Skin epidermis (tissue), 12 donors: Measurements from ENCODE around the gene MADD.

Experiments used
- H3K27ac ChIP-seq, 21 experiments: fragments of 200-600 bp; sonication (generic) in 11 of 21; one replicate each; pipeline ENCODE4 v1.5.0; 2020; ENCODE audit warnings: mild to moderate bottlenecking in 3 of 21, inconsistent platforms in 2 of 21, moderate library complexity in 2 of 21
- H3K4me3 ChIP-seq, 7 experiments: fragments of 200-600 bp; sonication (generic) in 2 of 7; one replicate each; pipeline ENCODE4 v1.5.0; 2020; ENCODE audit warnings: inconsistent platforms in 2 of 7, mild to moderate bottlenecking in 2 of 7, moderate library complexity in 1 of 7

MADD gene

DNA sequence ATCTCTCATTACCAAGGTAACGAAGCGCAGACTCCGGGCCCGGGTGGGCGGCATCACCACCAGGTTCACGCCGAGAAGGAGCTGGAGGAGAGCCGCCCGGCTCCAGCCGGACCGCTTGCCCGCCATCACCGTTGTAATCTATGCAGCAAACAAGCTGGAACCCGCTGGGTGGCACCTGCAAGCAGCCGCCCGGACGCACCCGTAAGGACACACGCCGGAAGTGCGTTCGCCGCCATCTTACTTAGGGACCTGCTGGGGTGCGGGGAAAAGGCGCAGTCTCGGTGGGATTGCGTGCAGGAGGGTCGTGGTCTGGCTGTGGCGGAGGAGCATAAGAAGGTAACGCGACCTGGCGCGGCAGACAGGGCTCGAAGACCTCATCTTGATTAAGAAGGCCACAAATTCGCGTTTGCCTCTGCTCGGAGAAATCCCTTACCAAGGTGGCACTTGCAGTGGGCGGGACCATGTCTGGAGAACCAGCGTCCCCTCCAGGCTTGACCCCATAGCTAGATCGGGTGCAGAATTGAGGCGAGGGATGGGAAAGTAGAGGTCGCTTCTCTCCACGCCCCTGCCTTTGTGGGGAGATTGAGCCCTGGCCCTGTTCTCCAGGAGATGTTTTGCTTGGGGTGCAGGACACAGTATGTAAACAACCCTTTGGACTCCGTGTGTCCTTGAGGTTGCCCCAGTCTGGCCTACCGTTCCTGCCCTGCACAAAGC, 21.1 kb upstream of the MADD start, which contains the start of gene ACP2:
TSS of gene ACP2 (minus strand) at position 151 of the 714 bp plus-strand sequence. CDS start at position 126, 25 bp downstream.
- peak within 1 kb of the TSS; percentile 60 to 98 (median 93) for H3K27ac ChIP-seq
- peak within 1 kb of the TSS; percentile 62 to 82 (median 68) for H3K4me3 ChIP-seq

DNA sequence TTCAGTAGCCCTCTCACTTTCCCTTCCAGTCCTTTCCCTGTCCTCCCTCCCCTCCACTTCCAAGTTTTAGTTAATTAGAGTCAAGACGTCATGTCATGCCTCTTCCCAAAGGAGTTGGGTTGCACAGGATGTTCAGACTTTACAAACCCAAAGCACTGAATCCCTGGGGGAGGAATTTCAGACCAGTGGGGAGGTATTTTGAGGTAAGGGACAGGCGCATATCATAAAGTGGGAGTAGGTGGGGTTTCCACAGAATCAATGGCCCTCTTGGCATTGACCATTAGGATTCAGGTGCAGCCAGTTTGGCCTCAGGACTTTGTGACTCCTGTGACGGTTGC, 20.6 kb upstream of the MADD start:
- peak overlapping the region in 20 of 21 experiments; percentile 75 to 98 (median 93) for H3K27ac ChIP-seq
- H3K4me3 ChIP-seq = peak overlapping the region; percentile 62 to 82 (median 68)

GRCh38 chr11:47251751-47252150, 18.2 kb upstream of the MADD start:
- no peak overlapping the region for H3K27ac ChIP-seq
- H3K4me3 ChIP-seq = no peak overlapping the region

DNA sequence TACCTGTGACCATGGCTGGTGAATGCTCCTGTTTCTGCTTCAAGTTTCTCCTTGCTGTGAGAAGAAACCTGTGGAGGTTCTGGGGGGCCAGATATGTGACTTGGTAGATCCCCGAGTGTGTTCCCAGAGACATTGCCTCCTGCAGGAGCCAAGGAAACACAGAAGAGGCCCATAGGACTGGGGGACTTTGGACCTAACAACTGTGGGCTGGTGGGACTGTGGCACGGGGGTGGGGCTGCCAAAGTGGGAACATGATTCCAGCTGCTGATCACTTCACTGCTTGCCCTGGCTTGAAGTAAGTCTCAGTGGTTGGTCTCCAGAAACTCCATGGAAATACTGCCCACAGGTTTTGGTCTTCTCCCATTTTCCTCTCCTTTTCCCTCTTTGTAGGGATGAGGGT, 16.3 kb upstream of the MADD start:
- H3K27ac ChIP-seq = peak overlapping the region in 19 of 21 experiments; percentile 10 to 80 (median 56)

DNA sequence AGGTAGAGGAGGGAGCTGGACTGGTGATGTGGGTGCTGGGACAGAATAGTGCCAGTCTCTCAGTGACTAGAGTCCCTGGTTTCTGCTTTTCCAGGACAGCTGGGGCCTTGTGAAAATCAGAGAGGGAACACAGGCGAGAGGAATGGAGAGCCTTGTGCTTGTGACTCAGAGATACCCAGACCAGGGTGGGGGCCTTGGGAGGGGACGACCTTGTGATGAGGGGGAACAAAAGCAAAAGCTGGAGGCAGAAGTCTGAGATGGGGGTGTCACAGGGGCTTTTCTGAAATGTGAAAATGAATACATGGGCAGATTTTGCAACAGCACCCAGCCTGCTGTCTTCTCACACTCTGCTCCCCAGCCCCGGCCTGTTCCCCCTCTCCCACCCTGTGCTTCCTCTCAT, 15.5 kb upstream of the MADD start:
- peak overlapping the region in 19 of 21 experiments; percentile 10 to 80 (median 56) for H3K27ac ChIP-seq

More for the DNA sequence above, 16.3 kb upstream of the MADD start:
- H3K4me3 ChIP-seq = no peak overlapping the region

DNA sequence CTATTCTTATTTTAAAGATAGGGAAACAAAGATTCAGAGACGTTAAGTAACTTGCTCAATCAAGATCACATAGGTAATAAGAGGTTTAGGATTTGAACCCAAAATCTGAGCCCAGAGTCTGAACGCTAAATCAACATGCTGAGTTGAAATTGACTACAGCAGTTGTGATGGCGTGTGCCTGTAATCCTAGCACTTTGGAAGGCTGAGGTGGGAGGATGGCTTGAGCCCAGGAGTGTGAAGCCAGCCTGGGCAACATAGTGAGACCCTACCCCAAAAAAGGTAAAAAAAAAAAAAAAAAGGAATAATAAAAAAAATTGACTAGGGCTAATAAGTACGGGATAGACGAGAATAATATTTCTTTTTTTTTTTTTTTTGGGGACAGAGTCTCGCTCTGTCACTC, 13.6 kb upstream of the MADD start:
- peak overlapping the region in 1 of 21 experiments; percentile 38 for H3K27ac ChIP-seq
- H3K4me3 ChIP-seq = no peak overlapping the region

More for the DNA sequence above, 15.5 kb upstream of the MADD start:
- no peak overlapping the region for H3K4me3 ChIP-seq

GRCh38 chr11:47257177-47257516, 12.8 kb upstream of the MADD start:
- peak overlapping the region in 17 of 21 experiments; percentile 23 to 80 (median 72) for H3K27ac ChIP-seq
- H3K4me3 ChIP-seq = peak overlapping the region in 2 of 7 experiments; percentile 11 to 15

DNA sequence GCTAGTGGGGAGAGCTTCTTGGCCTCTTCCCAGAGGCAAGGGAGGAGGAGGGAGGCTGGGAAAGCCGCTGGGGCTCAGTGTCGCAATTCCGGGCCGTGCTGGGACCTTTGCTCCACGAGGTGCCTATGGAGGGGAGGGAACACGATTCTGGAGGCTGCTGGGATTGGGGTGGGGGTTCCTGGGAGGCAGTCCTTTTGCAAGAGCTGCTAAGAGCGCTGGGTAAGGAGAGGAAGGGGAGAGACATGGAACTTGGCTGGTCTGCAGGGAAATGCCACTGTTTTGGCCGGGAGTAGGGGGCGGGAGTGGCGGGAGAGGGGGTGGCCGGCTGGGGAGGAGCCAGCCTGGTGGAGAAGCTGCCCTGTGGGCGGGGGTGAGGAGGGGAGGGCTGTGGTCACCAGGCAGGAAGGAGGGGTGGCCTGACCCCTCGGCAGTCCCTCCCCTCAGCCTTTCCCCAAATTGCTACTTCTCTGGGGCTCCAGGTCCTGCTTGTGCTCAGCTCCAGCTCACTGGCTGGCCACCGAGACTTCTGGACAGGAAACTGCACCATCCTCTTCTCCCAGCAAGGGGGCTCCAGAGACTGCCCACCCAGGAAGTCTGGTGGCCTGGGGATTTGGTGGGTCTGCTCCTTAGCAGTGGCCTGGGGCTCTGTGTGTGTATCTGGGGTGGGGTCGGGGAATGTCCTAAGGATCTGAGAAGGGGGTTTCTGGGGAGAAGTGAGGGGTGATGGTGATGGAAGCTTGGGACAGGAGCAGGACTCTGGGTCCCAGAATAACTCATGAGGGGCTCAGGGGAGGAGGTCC, 12.2 kb upstream of the MADD start, which contains the start of gene NR1H3:
TSS of gene NR1H3 (plus strand) at position 480 of the 800 bp plus-strand sequence. CDS start 1,221 bp downstream, outside the sequence.
- Histone ChIP-seq H3K27ac (peak within 1 kb of the TSS in 20 of 21 experiments; percentile 23 to 80 (median 70)), H3K4me3 (peak within 1 kb of the TSS in 6 of 7 experiments; percentile 5 to 18 (median 12))

DNA sequence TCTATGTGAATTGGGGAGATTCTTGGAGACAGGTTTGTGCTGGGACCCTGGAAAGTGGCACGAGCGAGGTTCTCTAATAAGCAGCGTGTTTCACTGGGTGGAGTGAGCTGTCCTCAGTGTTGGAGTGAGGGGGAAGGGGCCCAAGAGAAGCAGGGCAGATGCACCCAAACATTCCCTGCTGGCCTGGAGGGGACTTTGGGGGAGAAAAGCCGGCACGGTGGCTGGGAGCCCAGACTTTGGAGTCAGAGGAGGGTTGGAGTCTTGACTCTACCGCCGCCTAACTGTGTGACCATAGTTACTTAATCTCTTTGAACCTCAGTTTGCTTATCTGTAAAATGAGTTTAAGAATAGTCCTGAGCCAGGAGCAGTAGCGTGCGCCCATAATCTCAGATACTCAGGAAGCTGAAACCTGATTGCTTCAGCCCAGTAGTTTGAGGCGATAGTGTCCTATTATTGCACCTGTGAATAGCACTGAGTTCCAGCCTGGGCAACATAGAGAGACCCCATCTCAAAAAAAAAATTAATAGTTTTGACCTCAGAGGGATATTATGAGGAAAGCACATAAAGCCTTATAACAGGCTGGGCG, 11.5 kb upstream of the MADD start:
- H3K4me3 ChIP-seq = peak overlapping the region in 6 of 7 experiments; percentile 5 to 18 (median 12)
- peak overlapping the region in 20 of 21 experiments; percentile 23 to 80 (median 70) for H3K27ac ChIP-seq

- Histone ChIP-seq H3K4me3 (no peak overlapping the region), H3K27ac (peak overlapping the region in 6 of 21 experiments; percentile 3 to 72 (median 37))
Measured at GRCh38 chr11:47259232-47259977, 10.5 kb upstream of the MADD start.

- no peak overlapping the region for H3K4me3 ChIP-seq
- no peak overlapping the region for H3K27ac ChIP-seq
Measured at GRCh38 chr11:47260366-47260765, 9.6 kb upstream of the MADD start.

DNA sequence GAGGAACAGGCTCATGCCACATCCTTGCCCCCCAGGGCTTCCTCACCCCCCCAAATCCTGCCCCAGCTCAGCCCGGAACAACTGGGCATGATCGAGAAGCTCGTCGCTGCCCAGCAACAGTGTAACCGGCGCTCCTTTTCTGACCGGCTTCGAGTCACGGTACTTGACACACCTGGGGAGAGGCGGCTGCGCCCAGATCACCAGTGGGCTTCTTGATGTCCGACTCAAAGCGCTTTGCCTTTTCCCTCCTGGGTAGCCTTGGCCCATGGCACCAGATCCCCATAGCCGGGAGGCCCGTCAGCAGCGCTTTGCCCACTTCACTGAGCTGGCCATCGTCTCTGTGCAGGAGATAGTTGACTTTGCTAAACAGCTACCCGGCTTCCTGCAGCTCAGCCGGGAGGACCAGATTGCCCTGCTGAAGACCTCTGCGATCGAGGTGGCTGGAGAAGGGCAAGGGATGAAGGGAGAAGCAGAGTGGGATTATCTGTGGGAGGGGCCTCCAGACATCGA, 8.6 kb upstream of the MADD start:
- Histone ChIP-seq H3K4me3 (no peak overlapping the region), H3K27ac (no peak overlapping the region)

DNA sequence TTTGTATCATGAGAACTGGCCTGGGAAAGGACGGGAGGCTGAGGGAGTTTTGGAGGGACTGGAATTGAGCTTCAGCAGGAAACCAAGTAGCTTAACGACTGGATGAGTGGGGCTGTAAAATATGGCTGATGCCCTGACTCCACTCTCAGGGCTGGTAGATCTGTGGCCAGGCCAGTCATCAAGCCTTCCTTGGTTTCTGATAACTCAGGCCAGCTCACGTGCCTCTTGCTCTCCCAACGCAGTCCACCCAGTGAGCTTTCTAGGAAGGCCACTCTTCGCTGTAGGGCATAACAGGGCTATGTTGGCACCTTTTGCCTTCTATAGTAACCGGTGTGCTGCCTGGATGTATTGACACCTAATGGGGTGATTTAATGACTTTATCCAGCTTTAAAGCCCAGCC, 5.8 kb upstream of the MADD start:
- no peak overlapping the region for H3K4me3 ChIP-seq
- no peak overlapping the region for H3K27ac ChIP-seq

DNA sequence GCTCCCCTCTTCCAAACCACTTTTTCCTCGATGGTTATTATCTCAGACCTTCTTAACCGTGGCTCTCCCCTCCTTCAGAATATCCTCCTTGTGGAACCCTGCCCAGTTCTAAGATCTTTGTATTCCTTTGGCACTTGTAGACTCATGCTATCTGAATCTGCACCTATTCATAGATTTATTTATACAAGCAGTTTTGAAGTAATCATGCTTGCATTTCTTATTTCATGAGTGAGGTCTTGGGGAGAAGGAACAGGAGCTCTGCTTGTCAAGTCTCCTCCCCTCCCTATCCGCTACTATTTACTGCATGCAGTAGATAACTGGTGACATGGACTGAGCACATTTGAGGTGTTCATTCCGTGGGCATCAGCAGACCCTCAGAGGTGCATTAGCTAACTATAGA, 5.4 kb upstream of the MADD start:
- Histone ChIP-seq H3K27ac (peak overlapping the region in 1 of 21 experiments; percentile 58), H3K4me3 (no peak overlapping the region)

- peak overlapping the region in 20 of 21 experiments; percentile 84 to 99 (median 94) for H3K27ac ChIP-seq
- H3K4me3 ChIP-seq = no peak overlapping the region
Measured at GRCh38 chr11:47267876-47268275, 2.1 kb upstream of the MADD start.

- peak overlapping the region; percentile 45 to 99 (median 94) for H3K27ac ChIP-seq
- peak overlapping the region in 5 of 7 experiments; percentile 65 to 91 (median 82) for H3K4me3 ChIP-seq
Measured at GRCh38 chr11:47268448-47269001, 1.4 kb upstream of the MADD start.

GRCh38 chr11:47269002-47269828, 718 bp upstream of the MADD start:
- peak overlapping the region; percentile 50 to 99 (median 94) for H3K27ac ChIP-seq
- H3K4me3 ChIP-seq = peak overlapping the region; percentile 65 to 91 (median 82)
